NB4 (cell line): ENCODE measurements around the gene PANK2.

Source experiments
- CTCF ChIP-seq: IDR thresholded peaks from one replicate; pipeline ENCODE4 v1.5.1; 2012; ENCODE audit warnings: low read depth, low read length
- MAX ChIP-seq: IDR thresholded peaks from 2 replicates; pipeline ENCODE4 v1.6.1; 2011; ENCODE audit warnings: low read depth, low read length
- POLR2A ChIP-seq: IDR thresholded peaks from 2 replicates; pipeline ENCODE4 v1.6.1; 2011; ENCODE audit warnings: mild to moderate bottlenecking; ENCODE audit not compliant: insufficient read length; ENCODE audit errors: extremely low read depth

GRCh38 chr20:3894796-3895195 lies 5.6 kb downstream of the PANK2 start:
- TF ChIP-seq CTCF: no peak
- no peak for TF ChIP-seq MAX
- TF ChIP-seq POLR2A: no peak
